ENCODE measurements around the gene EPC2. TPM values are rescaled to one million over a fixed set of nuclear protein-coding genes. Genes with fewer than 3 reads are reported as not detected.
"Not testable (repeated sequence)": the region's sequence is repeated elsewhere in the genome, so short reads cannot be mapped to it uniquely, and the experiment has no call there.

Gene EPC2
- polyA plus RNA-seq, 1 donor: 56.7 TPM

DNA sequence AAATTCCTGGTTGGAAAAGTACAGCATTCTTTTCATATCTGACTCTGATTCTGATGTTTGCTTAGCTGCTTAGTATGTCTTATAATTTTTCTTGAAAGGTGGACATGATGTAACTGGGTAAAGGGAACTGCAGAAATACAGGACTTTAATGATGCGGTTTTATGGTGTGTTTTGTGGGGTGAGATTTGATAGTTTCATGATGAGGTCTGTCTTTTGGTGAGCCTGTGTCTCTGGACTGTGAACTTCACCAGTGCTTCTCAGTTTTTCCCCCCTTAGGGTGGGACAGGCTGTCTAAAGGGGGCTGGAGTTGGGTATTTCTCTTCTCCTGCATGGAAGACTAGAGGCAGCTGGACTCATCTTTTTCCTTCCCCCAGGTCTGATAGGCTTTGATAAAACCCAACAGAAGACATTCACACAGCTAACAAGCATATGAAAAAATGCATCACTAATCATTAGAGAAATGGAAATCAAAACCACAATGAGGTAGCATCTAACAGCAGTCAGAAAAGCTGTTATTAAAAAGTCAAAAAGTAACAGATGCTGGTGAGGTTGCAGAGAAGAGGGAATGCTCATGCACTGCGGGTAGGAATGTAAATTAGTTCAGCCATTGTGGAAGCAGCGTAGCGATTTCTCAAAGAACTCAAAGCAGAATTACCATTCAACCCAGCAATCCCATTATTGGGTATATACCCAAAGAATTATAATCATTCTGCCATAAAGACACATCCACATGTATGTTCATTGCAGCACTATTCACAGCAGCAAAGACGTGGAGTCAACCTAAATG is 77.6 kb downstream of the EPC2 start:
- DNase-seq: no peak

DNA sequence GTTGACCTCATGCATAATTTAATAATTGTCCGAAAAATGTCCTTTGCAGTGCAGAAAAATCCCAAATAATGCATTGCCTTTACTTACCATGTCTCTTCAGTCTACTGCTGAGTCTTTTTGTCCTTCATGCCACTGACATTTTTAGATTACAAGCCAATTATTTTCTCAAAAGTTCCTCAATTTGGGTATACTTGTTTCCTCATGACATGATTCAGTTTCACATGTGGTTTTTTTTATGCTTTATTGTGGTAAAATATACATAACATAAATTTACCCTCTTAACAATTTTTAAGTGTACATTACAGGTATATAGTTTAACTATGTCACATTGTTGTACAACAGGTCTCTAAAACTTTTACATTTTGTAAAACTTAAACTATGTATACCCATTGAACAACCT is 81.0 kb downstream of the EPC2 start:
- no peak for DNase-seq

DNA sequence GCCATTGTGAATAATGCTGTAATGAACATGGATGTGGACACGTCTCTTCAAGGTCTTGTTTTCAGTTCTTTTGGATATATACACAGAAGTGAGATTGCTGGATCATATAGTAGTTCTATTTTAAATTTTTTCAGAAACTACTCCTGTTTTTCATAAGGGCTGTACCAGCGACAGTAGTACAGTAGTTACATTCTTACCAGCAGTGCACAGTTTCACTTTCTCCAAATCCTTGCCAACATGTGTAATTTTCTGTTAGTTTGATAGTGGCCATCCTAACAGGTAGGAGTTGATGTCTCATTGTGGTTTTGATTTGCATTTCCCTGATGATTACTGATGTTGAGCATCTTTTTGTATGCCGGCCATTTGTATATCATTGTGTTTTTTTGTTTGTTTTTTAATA is 81.7 kb downstream of the EPC2 start:
- no peak for DNase-seq

DNA sequence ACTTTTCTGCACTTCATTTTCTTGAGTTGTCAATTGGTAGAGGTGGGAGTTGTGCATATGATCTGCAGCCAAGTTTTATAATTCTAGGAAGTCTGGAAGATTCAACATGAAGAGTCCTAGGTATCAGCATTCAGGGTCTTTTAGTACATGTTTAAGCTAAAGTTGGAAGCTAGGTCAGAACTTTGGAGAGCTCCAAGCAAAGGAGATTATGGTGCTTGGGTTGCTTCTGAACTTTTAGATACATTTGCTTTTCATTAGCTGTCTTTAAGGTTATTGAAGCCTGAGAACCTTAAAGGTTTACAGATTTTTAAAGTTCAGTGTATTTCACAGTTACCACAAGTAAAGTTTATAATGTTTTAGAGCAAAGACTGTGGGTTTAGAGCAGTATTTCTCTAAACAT is 85.5 kb downstream of the EPC2 start:
- DNase-seq: no peak

DNA sequence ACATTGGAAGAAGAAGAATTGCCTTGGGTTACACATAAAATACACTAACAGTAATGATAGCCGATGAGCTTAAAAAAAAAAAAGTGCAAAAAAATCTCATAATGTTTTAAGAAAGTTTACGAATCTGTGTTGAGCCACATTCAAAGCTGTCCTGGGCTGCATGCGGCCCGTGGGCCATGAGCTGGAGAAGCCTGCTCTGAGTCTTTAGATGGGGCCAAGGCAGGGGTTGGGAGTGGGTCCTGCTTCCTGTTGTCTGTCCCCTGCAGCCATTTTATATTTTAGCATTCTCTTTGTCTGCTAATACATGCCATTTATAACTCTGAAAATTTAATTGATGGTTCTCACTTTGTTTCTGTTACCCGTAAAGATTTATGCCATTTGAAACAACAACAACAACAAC is 93.2 kb downstream of the EPC2 start:
- no peak for DNase-seq

DNA sequence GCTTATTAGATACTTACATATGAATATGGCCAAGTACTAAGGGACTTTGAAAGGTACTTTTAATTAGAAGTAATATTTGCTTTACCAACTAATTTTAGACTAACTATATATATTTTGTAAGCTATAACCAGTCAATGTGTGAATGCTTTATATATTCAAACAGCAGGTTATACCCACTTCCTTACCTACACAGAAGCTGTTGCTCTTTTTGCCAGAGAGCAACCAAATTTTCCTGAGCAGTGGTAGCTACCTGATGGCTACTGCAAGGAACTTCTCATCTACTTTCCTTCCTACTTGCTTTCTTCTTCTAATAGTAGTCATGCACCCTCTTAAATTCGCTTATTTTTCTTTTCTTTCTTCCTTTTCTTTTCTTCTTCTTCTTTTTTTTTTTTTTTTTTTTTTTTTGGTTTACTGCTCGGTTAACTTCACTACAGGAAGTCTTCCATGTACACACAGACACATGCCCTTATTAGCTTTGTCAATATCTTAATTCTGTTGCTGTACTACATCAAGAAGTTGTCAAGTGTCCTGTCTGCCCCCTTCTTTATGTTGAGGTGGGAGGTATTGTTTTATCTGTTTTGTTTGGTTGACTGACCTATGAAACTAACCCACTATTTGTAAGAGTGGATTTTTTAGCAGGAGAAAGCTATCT is 95.0 kb downstream of the EPC2 start:
- DNase-seq: no peak

DNA sequence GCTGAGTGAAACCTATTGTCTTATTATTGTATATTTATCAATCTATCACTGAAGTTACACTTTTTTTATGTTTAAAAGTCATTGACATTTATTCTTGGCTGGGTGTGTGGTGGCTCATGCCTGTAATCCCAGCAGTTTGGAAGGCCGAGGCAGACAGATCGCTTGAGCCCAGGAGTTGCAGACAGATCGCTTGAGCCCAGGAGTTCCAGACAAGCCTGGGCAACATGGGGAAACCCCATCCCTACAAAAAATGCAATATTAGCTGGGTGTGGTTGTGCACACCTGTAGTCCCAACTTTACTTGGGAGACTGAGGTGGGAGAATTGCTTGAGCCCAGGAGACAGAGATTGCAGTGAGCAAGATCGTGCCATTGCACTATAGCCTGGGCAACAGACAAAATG is 97.8 kb downstream of the EPC2 start:
- no peak for DNase-seq

DNA sequence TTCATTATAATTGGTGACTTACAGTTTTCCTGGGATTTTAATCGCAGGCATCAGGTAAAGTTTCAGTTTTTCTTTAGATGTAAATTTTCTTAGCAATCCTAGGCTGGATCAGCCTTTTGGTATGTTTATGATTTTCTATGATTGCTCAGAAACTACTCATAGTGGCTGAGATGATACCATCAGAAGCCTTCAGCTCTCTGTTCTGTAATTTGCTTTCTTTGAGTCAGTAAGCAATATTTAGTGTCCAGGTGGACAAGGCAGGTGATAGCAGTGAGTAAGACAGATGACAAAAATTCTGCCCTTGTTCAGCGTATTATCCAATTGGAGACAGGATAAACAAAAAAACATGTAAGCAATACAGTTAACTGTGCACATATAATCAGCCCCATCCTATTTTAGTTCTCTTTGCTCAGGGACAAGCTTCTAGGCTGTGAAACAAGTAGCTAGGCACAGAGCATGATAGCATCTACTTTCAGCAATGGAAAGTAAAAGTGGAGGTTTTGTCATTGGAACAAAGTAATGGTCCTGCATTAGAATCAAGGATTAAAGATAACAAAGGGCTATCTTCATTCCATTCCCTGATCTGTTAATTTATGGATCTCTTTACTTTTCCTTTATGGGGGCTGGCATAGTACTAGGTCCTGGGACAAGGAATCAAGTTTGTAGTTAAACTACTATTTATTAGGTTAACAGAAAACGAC is 100.8 kb downstream of the EPC2 start:
- no peak for DNase-seq

DNA sequence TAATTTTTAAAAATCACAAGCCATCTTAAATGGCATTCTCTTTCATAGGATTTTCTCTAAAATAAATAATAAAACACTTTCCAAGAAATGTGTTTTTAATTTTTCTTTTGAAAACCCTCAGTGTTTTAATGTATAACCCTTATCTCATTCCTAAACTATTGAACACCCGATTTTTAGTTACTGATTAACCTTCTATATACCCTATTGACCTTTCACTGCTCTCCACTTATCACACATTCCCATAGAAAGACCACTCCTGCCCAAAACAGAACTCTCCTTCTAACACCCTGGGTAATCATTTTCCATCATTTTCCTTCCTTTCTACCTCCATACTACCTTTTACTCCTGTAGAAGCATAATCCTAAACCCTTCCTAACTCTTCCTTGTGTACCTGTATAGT is 102.4 kb downstream of the EPC2 start:
- no peak for DNase-seq

DNA sequence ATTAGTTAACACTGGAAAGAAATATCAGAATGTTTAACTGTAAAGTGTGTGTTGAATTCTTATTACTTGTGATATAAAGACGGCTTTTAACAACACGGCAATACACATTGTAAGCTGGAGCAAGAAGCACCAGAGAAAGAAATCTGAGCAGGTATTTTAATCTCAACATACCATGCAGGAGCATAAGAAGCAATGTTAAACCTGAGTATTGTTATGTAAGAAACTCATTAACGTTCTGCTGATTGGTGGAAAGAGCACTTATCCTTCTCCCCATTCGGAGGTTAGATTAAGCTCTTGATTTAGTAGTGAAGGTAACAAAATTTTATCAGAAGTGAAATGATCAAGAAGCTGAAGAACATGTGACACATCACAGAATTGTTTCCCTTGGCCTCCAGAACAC is 107.4 kb downstream of the EPC2 start:
- no peak for DNase-seq

DNA sequence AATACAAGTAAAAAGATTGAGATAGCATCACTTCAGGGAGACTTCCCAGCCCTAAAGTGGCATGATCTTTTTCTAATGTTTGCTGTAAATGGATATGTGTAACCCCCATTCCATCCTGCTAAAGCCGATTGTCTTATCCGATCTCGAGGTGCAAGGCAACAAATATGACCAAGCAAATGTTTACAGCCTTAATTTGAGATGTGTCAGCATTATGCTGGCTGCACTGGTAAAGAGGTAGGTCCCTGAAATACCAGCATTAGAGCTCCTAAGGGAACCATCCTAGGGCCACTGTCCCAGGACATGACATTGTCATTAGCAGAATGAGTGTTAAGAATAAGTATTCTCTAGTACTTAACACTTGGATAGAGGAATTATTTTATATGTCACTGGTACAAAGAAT is 108.4 kb downstream of the EPC2 start:
- no peak for DNase-seq

DNA sequence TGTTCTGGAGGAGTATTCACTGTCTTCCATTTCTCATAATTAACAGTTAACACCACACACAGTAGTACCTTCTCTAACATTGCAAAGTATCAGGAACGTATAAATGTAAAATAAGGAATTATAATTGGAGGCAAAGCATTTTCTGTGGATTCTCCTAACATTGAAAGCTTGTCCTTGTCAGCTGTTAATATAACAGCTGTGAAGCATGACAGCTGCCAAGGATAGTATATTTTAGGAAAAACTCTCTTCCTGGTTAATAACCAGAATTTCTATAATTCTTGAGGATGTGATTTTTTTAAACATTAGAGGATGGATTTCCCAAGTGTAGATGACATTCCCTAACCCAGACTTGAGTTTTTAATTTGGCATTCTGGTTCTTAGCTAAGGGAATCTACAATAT is 110.3 kb downstream of the EPC2 start:
- no peak for DNase-seq

DNA sequence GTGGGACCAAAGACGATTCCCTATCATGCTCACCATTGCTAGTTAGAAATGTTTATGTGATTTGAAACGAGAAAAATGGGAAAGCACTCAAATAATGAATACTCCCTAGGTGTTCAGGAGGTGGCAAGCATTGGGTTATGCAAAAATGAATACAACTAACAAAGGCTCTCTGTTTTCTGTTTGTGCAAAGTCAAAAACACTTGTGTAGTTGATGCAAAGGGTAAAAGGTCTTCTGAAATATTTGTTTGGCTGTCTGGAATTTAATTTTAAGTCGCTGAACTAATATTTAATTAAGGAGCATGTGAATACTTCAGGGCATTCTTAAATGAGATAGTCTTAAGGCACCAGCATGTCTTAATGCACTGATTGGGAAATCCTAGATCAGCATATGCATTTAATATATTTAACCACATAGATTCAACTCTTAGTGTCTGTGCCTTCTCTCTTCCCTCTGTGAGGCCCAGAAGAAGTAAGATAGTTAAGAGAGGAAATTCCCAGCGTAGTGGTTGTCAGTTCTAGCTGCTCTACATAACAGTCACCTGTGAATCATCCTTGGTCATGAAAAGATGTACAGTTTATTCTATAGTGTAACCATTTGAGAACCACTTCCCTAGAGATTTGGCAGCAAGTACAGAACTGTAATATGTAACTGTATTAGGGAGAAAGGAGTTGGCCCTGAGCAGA is 111.9 kb downstream of the EPC2 start:
- DNase-seq: no peak

DNA sequence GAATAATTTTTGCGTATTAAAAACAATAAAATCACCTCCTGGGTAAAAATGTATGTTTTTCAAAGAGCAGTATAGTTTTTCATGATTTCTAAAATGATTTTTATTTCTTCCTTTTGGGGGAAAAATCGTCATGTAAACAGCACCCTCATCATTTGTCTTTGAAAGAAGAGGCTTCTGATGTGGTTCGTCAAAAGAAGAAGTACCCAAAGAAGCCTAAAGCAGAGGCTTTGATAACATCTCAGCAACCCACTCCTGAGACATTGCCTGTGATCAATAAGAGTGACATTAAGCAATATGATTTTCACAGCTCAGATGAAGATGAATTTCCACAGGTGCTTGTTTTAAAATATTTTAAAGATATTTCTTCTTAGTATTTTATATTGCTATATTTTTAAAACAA is 120.3 kb downstream of the EPC2 start:
- no peak for DNase-seq

DNA sequence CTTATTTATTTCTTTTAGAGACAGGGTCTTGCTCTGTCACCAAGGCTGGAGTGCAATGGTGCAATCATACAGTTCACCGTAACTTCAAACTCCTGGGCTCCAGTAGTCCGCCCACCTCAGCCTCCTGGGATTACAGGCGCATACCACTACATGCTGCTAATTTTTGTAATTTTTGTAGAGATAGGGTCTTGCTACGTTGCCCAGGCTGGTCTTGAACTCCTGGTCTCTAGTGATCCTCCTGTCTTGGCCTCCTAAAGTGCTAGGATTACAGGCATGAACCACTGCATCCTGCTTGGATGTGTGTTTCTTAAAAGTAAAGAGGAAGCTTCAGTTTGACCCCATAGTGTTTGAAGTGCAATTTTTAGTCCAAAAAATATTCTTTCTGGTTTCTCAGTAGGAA is 125.5 kb downstream of the EPC2 start:
- DNase-seq: no peak

DNA sequence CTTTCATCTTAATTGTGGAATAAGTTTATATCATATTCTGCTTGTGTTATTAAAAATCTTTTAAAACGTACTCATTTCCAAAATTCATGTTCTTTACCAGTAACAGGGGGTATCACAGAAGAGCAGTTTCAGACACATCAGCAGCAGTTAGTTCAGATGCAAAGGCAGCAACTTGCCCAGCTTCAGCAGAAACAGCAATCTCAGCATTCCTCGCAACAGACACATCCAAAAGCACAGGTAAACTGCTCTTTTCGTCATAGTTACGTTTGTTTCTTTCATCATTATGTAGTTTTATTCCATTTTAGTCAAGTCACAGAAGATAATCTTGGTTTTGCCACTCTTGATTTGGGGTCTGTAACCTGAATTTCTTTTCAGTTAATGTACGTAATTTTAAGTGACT is 137.0 kb downstream of the EPC2 start:
- DNase-seq: no peak

DNA sequence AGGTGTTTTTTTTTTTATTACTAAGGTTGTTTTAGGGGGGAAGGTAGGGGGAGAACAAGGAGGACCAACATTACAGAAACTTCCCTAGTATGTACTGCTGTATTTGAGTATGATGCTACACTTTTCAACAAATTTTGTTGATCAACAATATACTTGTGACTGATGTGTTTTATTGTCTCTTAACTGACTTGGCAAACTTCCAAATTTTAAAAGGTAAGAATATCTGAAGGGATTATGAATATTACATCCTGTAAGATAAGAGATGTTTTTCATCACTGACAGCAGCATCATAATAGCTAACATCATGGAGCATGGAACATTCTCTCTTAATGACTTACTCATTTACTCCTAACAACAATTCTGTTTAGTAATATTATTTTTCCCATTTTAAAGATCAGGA is 144.5 kb downstream of the EPC2 start:
- no peak for DNase-seq

DNA sequence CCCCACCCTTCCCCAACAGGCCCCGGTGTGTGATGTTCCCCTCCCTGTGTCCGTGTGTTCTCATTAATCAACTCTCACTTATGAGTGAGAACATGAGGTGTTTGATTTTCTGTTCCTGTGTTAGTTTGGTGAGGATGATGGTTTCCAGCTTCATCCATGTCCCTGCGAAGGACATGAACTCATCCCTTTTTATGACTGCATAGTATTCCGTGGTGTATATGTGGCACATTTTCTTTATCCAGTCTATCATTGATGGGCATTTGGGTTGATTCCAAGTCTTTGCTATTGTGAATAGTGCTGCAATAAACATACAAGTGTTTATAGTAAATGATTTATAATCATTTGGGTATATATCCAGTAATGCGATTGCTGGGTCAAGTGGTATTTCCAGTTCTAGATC is 145.6 kb downstream of the EPC2 start:
- not testable (repeated sequence) for DNase-seq

DNA sequence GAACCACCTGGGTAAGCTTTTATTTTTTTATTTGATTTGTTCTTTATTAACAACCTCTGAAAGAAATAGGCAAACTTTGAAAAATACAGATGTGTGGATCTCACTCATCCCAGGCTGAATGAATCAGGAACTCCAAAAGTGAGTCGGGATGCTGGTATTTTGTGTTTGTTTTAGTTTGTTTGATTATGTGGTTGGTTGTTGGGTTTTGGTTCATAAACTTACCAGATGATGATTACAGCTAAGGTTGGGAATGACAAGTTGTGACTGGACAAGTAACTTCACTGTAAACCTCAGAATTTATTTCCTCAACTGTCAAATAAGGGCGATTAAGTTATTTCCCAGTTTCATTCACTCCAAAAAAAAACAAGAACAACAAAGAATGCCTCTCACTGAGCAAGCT is 150.0 kb downstream of the EPC2 start:
- no peak for DNase-seq

DNA sequence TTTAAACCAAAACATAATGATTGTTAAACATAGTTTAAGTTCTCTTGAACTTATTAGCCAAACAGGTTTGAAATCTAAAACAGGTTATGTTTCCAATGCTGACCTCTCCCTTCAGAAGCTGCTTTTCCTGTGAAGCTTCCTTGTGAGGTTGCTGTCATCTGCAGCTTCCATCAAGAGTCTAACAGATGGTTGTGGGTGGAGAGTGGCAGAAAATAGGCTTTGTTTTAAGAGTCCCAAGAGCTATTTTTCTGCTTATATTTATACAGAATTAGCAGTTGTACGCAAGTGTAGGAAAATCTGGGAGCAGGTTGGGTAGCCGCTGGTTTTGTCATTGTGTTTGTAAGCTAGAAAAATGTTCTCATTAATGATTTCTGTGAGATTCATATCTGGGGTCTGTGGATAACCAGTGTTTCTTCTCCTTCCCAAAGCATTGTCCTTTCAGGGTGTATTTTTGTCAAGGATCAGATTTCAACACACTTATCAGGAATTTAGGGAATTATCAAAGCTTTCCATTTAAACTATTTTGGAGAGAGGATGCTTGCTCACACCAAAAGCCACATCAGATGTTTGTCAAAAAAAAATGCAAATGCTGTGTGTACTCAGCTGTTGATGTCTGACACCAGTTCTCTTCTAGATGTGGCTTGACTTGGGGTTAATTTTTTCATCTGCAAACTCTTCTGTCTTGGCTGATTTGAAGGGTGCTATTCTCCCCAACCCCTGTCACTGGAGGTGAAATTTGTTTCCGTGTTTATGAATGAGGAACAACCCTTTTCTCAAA is 152.4 kb downstream of the EPC2 start:
- DNase-seq: no peak

DNA sequence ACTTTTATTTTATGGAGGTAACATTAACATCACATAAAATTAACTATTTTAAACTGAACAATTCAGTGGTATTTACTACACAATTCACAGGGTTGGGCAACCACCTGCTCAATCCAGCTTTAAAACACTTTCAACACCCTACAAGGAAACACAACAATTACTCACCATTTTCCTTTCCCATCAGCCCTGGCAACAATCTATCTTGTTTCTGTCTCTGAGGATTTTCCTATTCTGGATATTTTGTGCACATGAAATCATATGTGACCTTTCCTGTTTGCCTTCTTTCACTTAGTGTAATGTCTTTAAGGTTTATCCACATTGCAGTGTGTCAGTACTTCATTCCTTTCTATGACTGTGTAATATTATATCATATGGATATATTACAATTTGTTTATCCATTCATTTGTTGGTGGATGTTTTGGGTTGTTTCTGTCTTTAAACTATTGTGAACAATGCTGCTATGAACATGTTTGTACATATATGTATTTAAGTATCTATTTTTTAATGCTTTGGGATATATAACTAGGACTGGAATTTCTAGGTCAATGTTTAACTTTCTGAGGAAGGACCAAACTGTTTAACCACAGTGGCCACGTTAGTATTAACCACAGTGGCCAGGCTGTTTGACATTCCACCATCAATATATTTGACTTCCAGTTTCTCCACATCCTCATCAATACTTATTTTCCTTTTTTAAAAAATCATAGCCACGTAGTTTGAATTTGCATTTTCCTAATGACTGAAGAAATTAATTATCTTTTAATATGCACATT is 158.1 kb downstream of the EPC2 start:
- DNase-seq: no peak

Measured in left kidney (tissue), 2 donors.